ENCODE measurements around the gene PSORS1C1. TPM values are rescaled to one million over a fixed set of nuclear protein-coding genes. Genes with fewer than 3 reads are reported as not detected.

Gene PSORS1C1
- total and polyA plus RNA-seq, 10 donors: 0.11 to 3.4 (median 0.76) TPM; not detected in 3

GRCh38 chr6:31125162-31125561 lies 10.6 kb downstream of the PSORS1C1 start:
- no peak for DNase-seq
- Histone ChIP-seq H3K27ac (no peak overlapping the region), H3K9me3 (no peaks in the 10 kb centered on the region), H3K27me3 (replicated peaks in 1 of 7) (peaks cover 0 to 9% (median 0%) of the 10 kb centered on the region in 7 donors), H3K4me1 (peaks cover 0 to 5% (median 0%) of the 10 kb centered on the region in 6 donors), H3K36me3 (no peaks in the 10 kb centered on the region), H3K4me3 (no peak overlapping the region)
- 52 to 72% (median 56%) methylated on average over 8 of the region's 8 CpGs for WGBS, 5 donors
- intact Hi-C loops (cut with DNase I; ENCODE audit: low total_unique reads): no loop called here
- no peak for TF ChIP-seq POLR2AphosphoS5 (IDR thresholded peaks at IDR 0.05)
- TF ChIP-seq POLR2A (IDR thresholded peaks at IDR 0.05): no peak
- TF ChIP-seq CTCF (IDR thresholded peaks at IDR 0.05 in 8 of 11, conservative IDR thresholded peaks at IDR 0.05 in 3 of 11): no peak

- intact Hi-C loops (cut with DNase I; ENCODE audit: low total_unique reads): no loop called here
- no peak overlapping the region for H3K27ac ChIP-seq
- peaks cover 0 to 5% (median 0%) of the 10 kb centered on the region in 7 donors for H3K27me3 ChIP-seq (replicated peaks in 1 of 7)
- TF ChIP-seq CTCF (IDR thresholded peaks at IDR 0.05 in 8 of 11, conservative IDR thresholded peaks at IDR 0.05 in 3 of 11): no peak
- no peak for TF ChIP-seq POLR2AphosphoS5 (IDR thresholded peaks at IDR 0.05)
- no peak for TF ChIP-seq POLR2A (IDR thresholded peaks at IDR 0.05)
- 57 to 67% (median 59%) methylated on average over 11 to 12 of the region's 12 CpGs for WGBS, 5 donors
- peaks cover 0 to 5% (median 0%) of the 10 kb centered on the region in 6 donors for H3K4me1 ChIP-seq
- H3K36me3 ChIP-seq: no peaks in the 10 kb centered on the region
- H3K4me3 ChIP-seq: no peak overlapping the region
- DNase-seq: no peak
- H3K9me3 ChIP-seq: no peaks in the 10 kb centered on the region
These were observed 11.2 kb downstream of the PSORS1C1 start for GRCh38 chr6:31125586-31126363.

DNA sequence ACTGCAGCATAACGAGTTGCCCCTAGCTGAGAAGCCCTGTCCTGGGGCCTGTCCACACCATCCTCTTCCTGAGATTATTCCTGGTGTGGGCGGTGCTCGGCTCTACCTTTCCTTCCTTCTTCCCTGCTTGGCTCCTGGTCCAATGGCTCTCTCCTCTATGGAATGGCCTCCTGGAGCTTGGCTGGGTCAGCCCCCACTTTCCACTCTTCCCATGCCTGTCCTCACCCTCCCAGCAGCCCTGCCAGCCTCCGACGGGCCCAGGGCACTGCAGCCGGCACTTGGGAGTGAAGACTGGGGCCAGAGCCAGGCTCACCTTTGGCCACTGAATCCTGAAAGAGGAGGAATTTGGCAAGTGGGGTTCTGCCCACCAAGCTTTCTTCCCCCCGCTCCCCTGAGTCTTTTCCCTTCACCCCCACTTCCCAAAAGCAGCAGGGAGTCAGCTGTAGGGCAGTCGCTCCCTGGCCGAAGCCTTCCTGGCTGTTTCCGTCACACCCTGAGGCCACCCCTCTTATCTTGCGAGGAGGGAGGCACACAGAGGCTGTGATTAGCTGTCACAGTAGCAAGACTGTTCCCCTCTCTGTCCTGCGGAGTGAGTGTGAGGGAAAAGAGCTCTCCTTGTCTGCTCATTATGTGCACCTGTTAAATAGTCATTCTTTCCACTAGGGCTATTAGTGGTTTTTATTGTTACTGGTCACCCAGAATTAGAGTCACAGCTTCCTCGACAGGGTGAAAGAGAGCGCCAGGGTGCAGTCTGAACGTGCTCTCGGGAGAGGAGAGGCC lies 12.0 kb downstream of the PSORS1C1 start:
- no peaks in the 10 kb centered on the region for H3K36me3 ChIP-seq
- H3K27ac ChIP-seq: no peak overlapping the region
- no peak for DNase-seq
- 80 to 84% (median 82%) methylated on average over 16 of the region's 16 CpGs for WGBS, 5 donors
- TF ChIP-seq POLR2AphosphoS5 (IDR thresholded peaks at IDR 0.05) (no peak), CTCF (IDR thresholded peaks at IDR 0.05 in 8 of 11, conservative IDR thresholded peaks at IDR 0.05 in 3 of 11) (no peak), POLR2A (IDR thresholded peaks at IDR 0.05) (no peak)
- no peak overlapping the region for H3K4me3 ChIP-seq
- no peaks in the 10 kb centered on the region for H3K9me3 ChIP-seq
- peaks cover 0 to 5% (median 0%) of the 10 kb centered on the region in 6 donors for H3K4me1 ChIP-seq
- H3K27me3 ChIP-seq (replicated peaks in 1 of 7): peaks cover 0 to 5% (median 0%) of the 10 kb centered on the region in 7 donors
- intact Hi-C loops (cut with DNase I; ENCODE audit: low total_unique reads): no loop called here

All from spleen (tissue), 11 donors.